Tibial nerve (tissue), 4 donors: ENCODE measurements around the gene NBAS.

Experiments used
- CTCF ChIP-seq, 5 experiments: fragments of 200-600 bp in 3 of 5; fragments of 450-650 bp in 2 of 5; sonication (generic) in 3 of 5; IDR thresholded peaks; one replicate each; pipeline ENCODE4 v1.5.1; 2016 to 2019; ENCODE audit warnings: antibody characterized with exemption in 5 of 5, mild to moderate bottlenecking in 3 of 5, moderate library complexity in 2 of 5
- EP300 ChIP-seq, 2 donors: sonication (generic); formaldehyde crosslinking; IDR thresholded peaks; one replicate each; pipeline ENCODE4 v1.6.1; 2017; ENCODE audit warnings: antibody characterized with exemption in 2 of 2, mild to moderate bottlenecking in 1 of 2

- TF ChIP-seq CTCF (IDR thresholded peaks at IDR 0.05) (no peak), EP300 (IDR thresholded peaks at IDR 0.05) (no peak)
Observed at GRCh38 chr2:15300624-15301573, 260.2 kb downstream of the NBAS start.
